Smooth muscle cell of the umbilical artery (primary cell): ENCODE results near the gene OR5D16. TPM values are rescaled to one million over a fixed set of nuclear protein-coding genes. Genes with fewer than 3 reads are reported as not detected.

ENCODE experiments used
- total RNA-seq: library from RNA; depleted of rRNA; stranded (reverse); fragments of >200 nt; gene quantifications from 2 replicates; pipeline ENCODE4 v1.2.3, GENCODE V29; 2014

The OR5D16 gene
- total RNA-seq, result not detected in 2 replicates

GRCh38 chr11:55838452-55838851, at the start of gene OR5D16:
Gene OR5D16, plus strand, starts transcription at chr11:55838752. Its CDS starts 0 bp downstream, at chr11:55838752.

GRCh38 chr11:55795256-55795655, 43.3 kb upstream of the OR5D16 start, which contains the start of gene OR5D14:
Gene OR5D14, plus strand, starts transcription at chr11:55795556. Its CDS starts 0 bp downstream, at chr11:55795556.

GRCh38 chr11:55811067-55811466, 27.5 kb upstream of the OR5D16 start, which contains the start of gene OR5L1:
Gene OR5L1, plus strand, starts transcription at chr11:55811367. Its CDS starts 100 bp downstream, at chr11:55811467.

GRCh38 chr11:55819330-55819729, 19.2 kb upstream of the OR5D16 start, which contains the start of gene OR5D18:
Gene OR5D18, plus strand, starts transcription at chr11:55819630. Its CDS starts 0 bp downstream, at chr11:55819630.

DNA sequence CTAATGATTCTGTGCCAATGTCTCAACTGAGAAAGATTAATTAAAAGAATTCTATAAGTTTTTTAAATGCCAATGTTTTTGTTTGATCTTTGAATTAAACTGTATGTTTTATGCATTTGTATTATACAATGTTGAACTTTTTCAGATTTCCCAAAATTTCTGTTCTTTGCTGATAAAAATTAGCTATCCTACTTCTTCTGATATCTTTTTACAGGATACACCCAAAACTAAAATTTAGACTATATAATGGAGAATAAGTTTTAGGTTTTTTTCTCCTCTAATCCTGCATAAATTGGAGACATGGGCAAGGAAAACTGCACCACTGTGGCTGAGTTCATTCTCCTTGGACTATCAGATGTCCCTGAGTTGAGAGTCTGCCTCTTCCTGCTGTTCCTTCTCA, 11.6 kb upstream of the OR5D16 start, which contains the start of gene OR5L2:
TSS of gene OR5L2 (plus strand) at position 301 of the 400 bp plus-strand sequence. CDS start at position 301, 0 bp downstream.

DNA sequence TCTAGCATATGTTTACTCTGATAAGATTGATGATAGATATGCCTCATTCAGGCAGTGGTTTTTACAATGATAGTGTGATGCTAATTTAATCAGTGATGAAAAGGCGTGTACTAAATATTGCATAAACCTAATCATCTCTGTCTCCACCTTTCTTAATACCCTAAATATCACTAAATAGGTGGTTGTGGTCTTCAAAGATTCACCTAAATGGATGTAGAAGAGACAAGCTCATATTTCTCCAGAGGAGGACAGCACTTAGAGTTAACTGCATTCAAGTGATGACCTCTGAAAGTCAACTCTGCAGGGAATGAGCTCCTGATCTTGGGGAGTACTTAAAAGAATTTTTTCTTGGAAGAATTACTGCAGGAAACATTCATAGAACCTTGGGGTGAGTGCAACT, 44.4 kb downstream of the OR5D16 start, which contains the start of gene TRIM51:
TSS of gene TRIM51 (plus strand) at position 301 of the 400 bp plus-strand sequence. CDS start 2,132 bp downstream, outside the sequence.

Other genes with a start within 250 kb of the OR5D16 start
- not detected in 2 replicates for gene OR4C11, start 231.1 kb upstream of the OR5D16 start, total RNA-seq
- gene OR4P4, start 203.6 kb upstream of the OR5D16 start, total RNA-seq, result not detected in 2 replicates
- gene OR4S2, start 190.4 kb upstream of the OR5D16 start, total RNA-seq, result not detected in 2 replicates
- gene OR4C6, start 176.6 kb upstream of the OR5D16 start, total RNA-seq, result not detected in 2 replicates
- gene OR5D13, start 65.3 kb upstream of the OR5D16 start, total RNA-seq, result not detected in 2 replicates
- not detected in 2 replicates for gene OR5D14, start 43.2 kb upstream of the OR5D16 start, total RNA-seq
- gene OR5L1, start 27.4 kb upstream of the OR5D16 start, total RNA-seq, result not detected in 2 replicates
- gene OR5D18, start 19.1 kb upstream of the OR5D16 start, total RNA-seq, result not detected in 2 replicates
- gene OR5L2, start 11.5 kb upstream of the OR5D16 start, total RNA-seq, result not detected in 2 replicates
- not detected in 2 replicates for gene TRIM51, start 44.5 kb downstream of the OR5D16 start, total RNA-seq
- not detected in 2 replicates for gene OR5W2, start 75.8 kb downstream of the OR5D16 start, total RNA-seq
- not detected in 2 replicates for gene OR5I1, start 97.6 kb downstream of the OR5D16 start, total RNA-seq
- gene OR10AG1, start 131.2 kb downstream of the OR5D16 start, total RNA-seq, result not detected in 2 replicates
- gene OR5F1, start 155.9 kb downstream of the OR5D16 start, total RNA-seq, result not detected in 2 replicates
- not detected in 2 replicates for gene OR5AS1, start 188.9 kb downstream of the OR5D16 start, total RNA-seq